ENCODE results near the gene PXDN.
A peak's percentile ranks its signal among the peaks of the same experiment; 100 is the strongest.
"Not testable (repeated sequence)": the region's sequence is repeated elsewhere in the genome, so short reads cannot be mapped to it uniquely, and the experiment has no call there.

Gene PXDN

DNA sequence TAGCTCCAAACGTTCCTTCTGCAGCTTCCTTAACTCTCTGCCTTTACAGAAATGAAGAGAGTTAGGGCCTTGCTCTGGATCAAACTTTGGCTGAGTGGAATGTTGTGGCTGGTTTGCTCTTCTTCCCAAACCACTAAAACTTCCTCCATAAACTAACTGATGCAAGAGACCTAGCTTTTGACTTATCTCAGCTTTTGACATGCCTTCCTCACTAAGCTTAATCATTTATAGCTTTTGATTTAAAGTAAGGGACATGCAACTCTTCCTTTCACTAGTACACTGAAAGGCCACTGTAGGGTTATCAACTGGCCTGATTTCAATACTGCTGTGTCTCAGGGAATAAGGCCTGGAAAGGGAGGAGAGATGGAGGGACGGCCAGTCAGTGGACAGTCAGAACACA is 8.3 kb downstream of the PXDN start:
- Histone ChIP-seq H3K9ac (ENCODE audit: low read depth, low read length) (peak overlapping the region; percentile 89), H3K4me2 (ENCODE audit: low read length) (peak overlapping the region; percentile 76), H3K36me3 (ENCODE audit: insufficient read depth, low read length) (peaks cover 9% of the 10 kb centered on the region), H3K4me1 (ENCODE audit: control insufficient read depth, insufficient read depth, low read length) (peaks cover 77% of the 10 kb centered on the region), H3K9me3 (replicated peaks; ENCODE audit: low read length) (no peaks in the 10 kb centered on the region), H3K4me3 (ENCODE audit: low read length) (no peak overlapping the region), H3K27me3 (ENCODE audit: control insufficient read depth, insufficient read depth, low read length) (no peaks in the 10 kb centered on the region)

- H3K4me1 ChIP-seq (ENCODE audit: control insufficient read depth, insufficient read depth, low read length), result peaks cover 76% of the 10 kb centered on the region
- H3K9me3 ChIP-seq (replicated peaks; ENCODE audit: low read length), result not testable (repeated sequence)
Observed at GRCh38 chr2:1733298-1733697, 11.0 kb downstream of the PXDN start.

GRCh38 chr2:1731963-1732768 is 12.1 kb downstream of the PXDN start:
- H3K36me3 ChIP-seq (ENCODE audit: insufficient read depth, low read length), result peaks cover 2% of the 10 kb centered on the region
- peak overlapping the region; percentile 87 for H3K9ac ChIP-seq (ENCODE audit: low read depth, low read length)
- peaks cover 77% of the 10 kb centered on the region for H3K4me1 ChIP-seq (ENCODE audit: control insufficient read depth, insufficient read depth, low read length)
- H3K9me3 ChIP-seq (replicated peaks; ENCODE audit: low read length), result no peaks in the 10 kb centered on the region
- H3K27me3 ChIP-seq (ENCODE audit: control insufficient read depth, insufficient read depth, low read length), result no peaks in the 10 kb centered on the region
- peak overlapping the region; percentile 75 for H3K4me2 ChIP-seq (ENCODE audit: low read length)
- H3K4me3 ChIP-seq (ENCODE audit: low read length), result peak overlapping the region; percentile 12

More at GRCh38 chr2:1733298-1733697, 11.0 kb downstream of the PXDN start:
- H3K9ac ChIP-seq (ENCODE audit: low read depth, low read length), result peak overlapping the region; percentile 87
- not testable (repeated sequence) for H3K4me2 ChIP-seq (ENCODE audit: low read length); H3K4me3 ChIP-seq (ENCODE audit: low read length); H3K27me3 ChIP-seq (ENCODE audit: control insufficient read depth, insufficient read depth, low read length); H3K36me3 ChIP-seq (ENCODE audit: insufficient read depth, low read length)

GRCh38 chr2:1731447-1731962 is 12.8 kb downstream of the PXDN start:
- no peaks in the 10 kb centered on the region for H3K9me3 ChIP-seq (replicated peaks; ENCODE audit: low read length)
- H3K4me3 ChIP-seq (ENCODE audit: low read length), result peak overlapping the region; percentile 54
- H3K27me3 ChIP-seq (ENCODE audit: control insufficient read depth, insufficient read depth, low read length), result no peaks in the 10 kb centered on the region
- peak overlapping the region; percentile 75 for H3K4me2 ChIP-seq (ENCODE audit: low read length)
- peaks cover 78% of the 10 kb centered on the region for H3K4me1 ChIP-seq (ENCODE audit: control insufficient read depth, insufficient read depth, low read length)
- H3K9ac ChIP-seq (ENCODE audit: low read depth, low read length), result peak overlapping the region; percentile 87
- peaks cover 2% of the 10 kb centered on the region for H3K36me3 ChIP-seq (ENCODE audit: insufficient read depth, low read length)

DNA sequence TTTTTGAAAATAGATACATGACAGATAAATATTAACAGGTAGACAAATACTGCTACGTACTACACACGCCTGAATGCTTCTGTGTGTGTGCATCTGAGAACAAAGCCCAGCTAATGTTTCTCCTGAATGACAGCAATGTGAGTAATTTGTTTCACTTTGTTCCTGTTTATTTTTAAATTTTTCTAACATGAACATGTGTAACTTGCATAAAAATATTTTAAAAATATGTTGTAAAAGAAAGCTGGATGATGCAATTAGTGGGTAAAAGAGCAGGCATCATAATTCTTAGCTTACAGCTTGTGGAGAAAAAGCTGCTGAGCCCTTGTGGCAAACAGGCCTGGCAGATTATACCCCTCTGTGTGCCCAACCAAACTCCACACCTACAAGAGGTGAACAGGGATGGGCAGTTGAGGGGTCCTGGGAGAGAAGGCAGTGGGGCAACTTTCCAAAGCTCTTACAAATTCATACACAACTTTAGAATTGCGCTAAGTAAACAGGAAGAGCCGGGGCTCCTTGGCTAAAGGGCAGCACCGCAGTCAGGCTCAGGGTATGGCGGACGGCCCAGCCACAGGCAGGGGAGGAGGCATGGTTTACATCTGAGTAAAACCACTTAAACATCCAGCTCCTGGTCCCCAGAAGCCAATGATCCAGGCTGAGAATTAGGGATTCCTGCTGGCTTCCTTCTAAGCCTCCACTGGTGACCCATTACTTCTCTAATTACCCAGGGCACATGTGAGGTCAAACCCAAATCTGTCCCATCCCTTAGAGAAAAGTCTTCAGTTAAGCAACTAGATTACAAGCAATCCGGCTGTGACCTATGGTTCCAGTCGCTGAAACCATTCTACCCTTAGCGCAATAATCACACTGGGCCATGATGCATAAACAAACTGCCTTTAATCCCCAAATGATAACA is 14.0 kb downstream of the PXDN start:
- H3K36me3 ChIP-seq (ENCODE audit: insufficient read depth, low read length), result peaks cover 2% of the 10 kb centered on the region
- peak overlapping the region; percentile 75 for H3K4me2 ChIP-seq (ENCODE audit: low read length)
- peaks cover 68% of the 10 kb centered on the region for H3K4me1 ChIP-seq (ENCODE audit: control insufficient read depth, insufficient read depth, low read length)
- H3K9me3 ChIP-seq (replicated peaks; ENCODE audit: low read length), result no peaks in the 10 kb centered on the region
- no peaks in the 10 kb centered on the region for H3K27me3 ChIP-seq (ENCODE audit: control insufficient read depth, insufficient read depth, low read length)
- peak overlapping the region; percentile 54 for H3K4me3 ChIP-seq (ENCODE audit: low read length)
- H3K9ac ChIP-seq (ENCODE audit: low read depth, low read length), result peak overlapping the region; percentile 87

DNA sequence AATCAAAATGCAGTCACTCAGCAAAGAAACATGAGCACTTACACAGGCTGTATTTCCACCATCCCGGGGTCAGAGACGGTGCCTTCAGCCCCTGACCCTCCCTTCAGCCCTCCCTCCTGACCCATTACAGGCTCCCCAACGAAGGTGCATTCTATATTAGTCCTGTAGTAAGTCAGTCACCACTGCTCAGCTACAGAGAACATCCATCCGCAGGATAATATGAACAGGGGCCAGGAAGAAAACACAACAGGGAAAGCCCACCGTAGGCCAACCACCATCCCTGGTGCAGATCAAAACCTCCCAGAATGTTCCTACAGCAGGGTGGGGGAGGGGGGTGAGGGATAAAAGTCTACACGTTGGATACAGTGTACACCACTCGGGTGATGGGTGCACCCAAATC is 15.1 kb downstream of the PXDN start:
- H3K9me3 ChIP-seq (replicated peaks; ENCODE audit: low read length), result no peaks in the 10 kb centered on the region
- H3K4me2 ChIP-seq (ENCODE audit: low read length), result peak overlapping the region; percentile 75
- H3K27me3 ChIP-seq (ENCODE audit: control insufficient read depth, insufficient read depth, low read length), result no peaks in the 10 kb centered on the region
- H3K4me1 ChIP-seq (ENCODE audit: control insufficient read depth, insufficient read depth, low read length), result peaks cover 71% of the 10 kb centered on the region
- H3K36me3 ChIP-seq (ENCODE audit: insufficient read depth, low read length), result peaks cover 2% of the 10 kb centered on the region
- peak overlapping the region; percentile 50 for H3K4me3 ChIP-seq (ENCODE audit: low read length)
- peak overlapping the region; percentile 87 for H3K9ac ChIP-seq (ENCODE audit: low read depth, low read length)

GRCh38 chr2:1728821-1729220 is 15.5 kb downstream of the PXDN start:
- Histone ChIP-seq H3K4me1 (ENCODE audit: control insufficient read depth, insufficient read depth, low read length) (peaks cover 76% of the 10 kb centered on the region), H3K4me3 (ENCODE audit: low read length) (peak overlapping the region; percentile 50), H3K4me2 (ENCODE audit: low read length) (peak overlapping the region; percentile 75)

DNA sequence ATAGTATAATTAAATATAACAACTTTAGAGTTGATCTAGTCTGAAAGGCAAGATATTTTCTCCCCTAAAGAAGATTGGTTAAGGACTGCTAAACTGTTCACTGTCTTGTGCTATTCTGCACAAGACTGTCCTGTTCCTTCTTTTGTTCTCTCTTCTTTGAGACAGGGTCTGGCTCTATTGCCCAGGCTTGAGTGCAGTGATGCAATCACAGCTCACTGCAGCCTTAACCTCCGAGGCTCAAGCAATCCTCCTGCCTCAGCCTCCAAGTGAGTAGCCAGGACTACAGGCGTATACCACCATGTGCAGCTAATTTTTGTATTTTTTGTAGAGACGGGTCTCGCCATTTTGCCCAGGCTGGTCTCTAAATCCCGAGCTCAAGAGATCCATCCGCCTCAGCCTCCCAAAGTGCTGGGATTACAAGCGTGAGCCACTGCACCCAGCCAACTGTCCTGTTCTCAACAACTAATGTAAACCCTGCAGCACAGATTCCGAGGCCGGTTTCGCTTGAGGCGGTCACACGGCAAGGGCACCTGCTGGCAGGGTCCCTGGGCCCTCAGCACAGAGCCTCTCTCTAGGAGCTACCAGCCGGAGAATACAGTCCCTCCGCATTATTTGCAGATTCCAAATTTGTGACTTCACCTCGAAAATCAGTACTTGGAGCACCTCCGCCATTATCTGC is 16.4 kb downstream of the PXDN start:
- no peaks in the 10 kb centered on the region for H3K9me3 ChIP-seq (replicated peaks; ENCODE audit: low read length)
- H3K4me3 ChIP-seq (ENCODE audit: low read length), result peak overlapping the region; percentile 50
- H3K9ac ChIP-seq (ENCODE audit: low read depth, low read length), result peak overlapping the region; percentile 87
- H3K36me3 ChIP-seq (ENCODE audit: insufficient read depth, low read length), result no peaks in the 10 kb centered on the region
- H3K27me3 ChIP-seq (ENCODE audit: control insufficient read depth, insufficient read depth, low read length), result no peaks in the 10 kb centered on the region
- peaks cover 80% of the 10 kb centered on the region for H3K4me1 ChIP-seq (ENCODE audit: control insufficient read depth, insufficient read depth, low read length)
- peak overlapping the region; percentile 75 for H3K4me2 ChIP-seq (ENCODE audit: low read length)

More at GRCh38 chr2:1728821-1729220, 15.5 kb downstream of the PXDN start:
- H3K36me3 ChIP-seq (ENCODE audit: insufficient read depth, low read length), result peaks cover 2% of the 10 kb centered on the region
- H3K9ac ChIP-seq (ENCODE audit: low read depth, low read length), result peak overlapping the region; percentile 87
- H3K9me3 ChIP-seq (replicated peaks; ENCODE audit: low read length), result no peaks in the 10 kb centered on the region
- H3K27me3 ChIP-seq (ENCODE audit: control insufficient read depth, insufficient read depth, low read length), result no peaks in the 10 kb centered on the region

DNA sequence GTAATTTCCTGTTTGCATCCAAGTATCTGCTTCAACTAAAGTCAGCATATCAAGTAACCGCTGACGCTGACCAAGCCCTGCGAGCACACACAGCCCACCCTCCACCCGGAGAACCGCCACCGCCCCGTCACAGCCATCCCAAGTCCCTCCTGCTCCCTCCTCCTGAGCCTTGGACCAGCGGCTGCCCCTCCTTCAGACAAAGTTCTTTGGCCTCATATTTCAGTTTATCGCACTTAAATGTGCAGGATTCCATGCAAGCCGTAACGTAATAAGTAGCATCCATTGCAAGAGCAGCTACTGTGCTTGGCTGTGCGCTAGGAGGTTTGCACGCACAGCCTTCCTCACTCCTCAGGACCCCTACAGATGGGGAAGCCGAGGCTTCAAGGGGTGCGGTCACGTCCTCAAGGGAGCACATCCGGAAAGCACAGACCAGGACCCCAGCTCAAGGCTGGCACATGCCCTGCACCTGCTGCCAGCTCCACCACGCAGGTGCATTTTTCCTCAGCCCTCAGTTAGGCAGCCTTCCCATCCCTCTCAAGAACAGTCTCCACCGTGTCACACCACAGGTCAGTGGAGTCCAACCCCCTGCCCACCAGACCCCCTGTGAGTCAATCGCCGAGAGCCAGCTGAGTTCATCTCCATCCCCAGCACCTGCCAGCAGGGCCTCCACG is 17.1 kb downstream of the PXDN start:
- H3K36me3 ChIP-seq (ENCODE audit: insufficient read depth, low read length), result no peaks in the 10 kb centered on the region
- H3K9ac ChIP-seq (ENCODE audit: low read depth, low read length), result peak overlapping the region; percentile 87
- H3K4me2 ChIP-seq (ENCODE audit: low read length), result peak overlapping the region; percentile 79
- no peaks in the 10 kb centered on the region for H3K27me3 ChIP-seq (ENCODE audit: control insufficient read depth, insufficient read depth, low read length)
- H3K9me3 ChIP-seq (replicated peaks; ENCODE audit: low read length), result no peaks in the 10 kb centered on the region
- peak overlapping the region; percentile 45 for H3K4me3 ChIP-seq (ENCODE audit: low read length)
- peaks cover 80% of the 10 kb centered on the region for H3K4me1 ChIP-seq (ENCODE audit: control insufficient read depth, insufficient read depth, low read length)

DNA sequence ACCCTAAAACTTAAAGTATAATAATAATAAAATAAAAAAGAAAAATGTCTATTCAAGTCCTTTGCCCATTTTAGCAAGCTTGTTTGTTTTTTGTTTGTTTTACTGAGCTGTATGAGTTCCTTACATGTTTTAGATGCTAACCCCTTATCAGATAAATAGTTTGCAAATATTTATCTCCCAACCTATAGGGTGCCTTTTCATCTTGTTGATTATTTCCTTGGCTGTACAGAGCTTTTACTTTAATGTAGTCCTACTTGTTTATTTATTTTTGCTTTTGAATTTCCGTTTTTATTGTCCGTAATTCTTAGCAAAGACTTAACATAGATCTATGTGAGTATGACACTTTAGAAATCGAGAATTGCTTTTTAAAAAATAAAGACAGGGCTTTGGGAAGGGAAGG is 17.8 kb downstream of the PXDN start:
- H3K4me3 ChIP-seq (ENCODE audit: low read length), result peak overlapping the region; percentile 45
- peak overlapping the region; percentile 87 for H3K9ac ChIP-seq (ENCODE audit: low read depth, low read length)
- H3K27me3 ChIP-seq (ENCODE audit: control insufficient read depth, insufficient read depth, low read length), result no peaks in the 10 kb centered on the region
- H3K9me3 ChIP-seq (replicated peaks; ENCODE audit: low read length), result no peaks in the 10 kb centered on the region
- peaks cover 78% of the 10 kb centered on the region for H3K4me1 ChIP-seq (ENCODE audit: control insufficient read depth, insufficient read depth, low read length)
- H3K36me3 ChIP-seq (ENCODE audit: insufficient read depth, low read length), result no peaks in the 10 kb centered on the region
- peak overlapping the region; percentile 79 for H3K4me2 ChIP-seq (ENCODE audit: low read length)
